WERI-Rb-1 (cell line): ENCODE data around the gene IGHMBP2.
"Not testable (repeated sequence)": the region's sequence is repeated elsewhere in the genome, so short reads cannot be mapped to it uniquely, and the experiment has no call there.

ENCODE experiments used
- DNase-seq: peaks from one replicate; pipeline ENCODE4 v3.0.0-alpha.2; 2020
- H3K27ac ChIP-seq: fragments of 250-450 bp; sonication (Bioruptor Pico); 2 replicates; pipeline ENCODE4 v1.5.1; 2020; ENCODE audit warnings: mild to moderate bottlenecking, moderate library complexity
- H3K27me3 ChIP-seq: fragments of 250-450 bp; sonication (Bioruptor Pico); 2 replicates; pipeline ENCODE4 v1.5.1; 2021; ENCODE audit warnings: mild to moderate bottlenecking, low read depth, moderate library complexity; ENCODE audit not compliant: insufficient read depth, severe bottlenecking
- H3K36me3 ChIP-seq: fragments of 250-450 bp; sonication (Bioruptor Pico); 2 replicates; pipeline ENCODE4 v1.5.1; 2020; ENCODE audit warnings: mild to moderate bottlenecking, moderate library complexity
- H3K4me3 ChIP-seq: 2 replicates; pipeline ENCODE4 v1.5.1; 2011; ENCODE audit warnings: low read depth, mild to moderate bottlenecking, control low read depth, low read length
- H3K9me3 ChIP-seq: fragments of 250-450 bp; sonication (Bioruptor Pico); 2 replicates; pipeline ENCODE4 v1.5.1; 2021; ENCODE audit warnings: mild to moderate bottlenecking, moderate library complexity; ENCODE audit not compliant: severe bottlenecking
- TF ChIP-seq, protein P1 (sequence below): IDR thresholded peaks from 2 replicates; pipeline ENCODE4 v1.5.1; 2011; ENCODE audit warnings: low read depth, mild to moderate bottlenecking, control low read depth, inconsistent platforms, low read length

The IGHMBP2 gene

DNA sequence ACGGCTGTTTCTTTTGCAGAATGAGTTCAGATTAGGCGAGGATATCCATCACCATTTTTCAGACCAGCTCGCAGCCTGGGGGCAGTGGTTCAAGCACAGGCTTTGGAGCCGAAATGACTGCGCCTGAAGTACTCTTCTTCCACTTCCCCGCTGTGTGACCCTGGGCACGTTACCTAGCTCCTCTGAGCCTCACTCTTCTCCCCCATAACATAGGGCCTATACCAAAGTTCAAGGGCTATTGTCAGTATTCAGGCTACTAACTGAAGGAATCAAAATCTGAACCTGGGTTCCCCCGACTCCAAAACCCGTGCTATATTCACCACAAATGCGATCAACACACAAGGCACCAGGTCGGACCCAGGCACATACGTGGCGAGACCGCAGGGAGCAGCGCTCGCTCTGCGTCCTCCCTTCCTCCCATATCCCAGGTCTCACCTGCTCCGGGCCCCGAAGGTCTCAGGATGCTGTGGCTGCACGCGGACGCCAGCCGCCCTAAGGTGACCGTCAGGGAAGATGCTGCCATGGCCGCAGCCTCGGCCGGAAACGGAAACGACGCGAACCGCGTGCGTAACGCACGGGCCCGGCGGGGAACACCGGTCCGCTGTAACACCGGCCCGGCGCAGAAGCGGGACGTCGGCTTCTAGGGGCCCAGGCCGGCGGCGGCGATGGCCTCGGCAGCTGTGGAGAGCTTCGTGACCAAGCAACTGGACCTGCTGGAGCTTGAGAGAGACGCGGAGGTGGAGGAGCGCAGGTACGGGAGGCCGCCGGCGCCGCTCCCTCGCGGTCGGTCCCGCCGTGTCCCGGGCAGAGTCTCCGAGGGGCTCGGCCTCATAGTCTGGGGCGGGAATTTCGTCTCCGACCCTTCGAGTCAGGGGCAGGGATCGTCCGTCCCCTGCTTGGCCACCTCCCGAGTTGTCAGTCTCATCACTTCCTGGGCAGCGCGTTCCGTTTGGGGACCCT, at the start of gene IGHMBP2, which contains the start of gene MRPL21:
Gene IGHMBP2, plus strand, starts transcription at position 604 of the 960 bp plus-strand sequence. Its CDS starts 62 bp downstream, at position 666.
Gene MRPL21, minus strand, starts transcription at position 545 of the 960 bp plus-strand sequence. Its CDS starts 22 bp downstream, at position 523.
- TF ChIP-seq, protein P1, sequence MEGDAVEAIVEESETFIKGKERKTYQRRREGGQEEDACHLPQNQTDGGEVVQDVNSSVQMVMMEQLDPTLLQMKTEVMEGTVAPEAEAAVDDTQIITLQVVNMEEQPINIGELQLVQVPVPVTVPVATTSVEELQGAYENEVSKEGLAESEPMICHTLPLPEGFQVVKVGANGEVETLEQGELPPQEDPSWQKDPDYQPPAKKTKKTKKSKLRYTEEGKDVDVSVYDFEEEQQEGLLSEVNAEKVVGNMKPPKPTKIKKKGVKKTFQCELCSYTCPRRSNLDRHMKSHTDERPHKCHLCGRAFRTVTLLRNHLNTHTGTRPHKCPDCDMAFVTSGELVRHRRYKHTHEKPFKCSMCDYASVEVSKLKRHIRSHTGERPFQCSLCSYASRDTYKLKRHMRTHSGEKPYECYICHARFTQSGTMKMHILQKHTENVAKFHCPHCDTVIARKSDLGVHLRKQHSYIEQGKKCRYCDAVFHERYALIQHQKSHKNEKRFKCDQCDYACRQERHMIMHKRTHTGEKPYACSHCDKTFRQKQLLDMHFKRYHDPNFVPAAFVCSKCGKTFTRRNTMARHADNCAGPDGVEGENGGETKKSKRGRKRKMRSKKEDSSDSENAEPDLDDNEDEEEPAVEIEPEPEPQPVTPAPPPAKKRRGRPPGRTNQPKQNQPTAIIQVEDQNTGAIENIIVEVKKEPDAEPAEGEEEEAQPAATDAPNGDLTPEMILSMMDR, result no peak
- Histone ChIP-seq H3K4me3 (peak within 1 kb of the TSS; percentile 94), H3K27me3 (no peaks in the 10 kb centered on the region), H3K36me3 (peaks cover 25% of the 10 kb centered on the region), H3K9me3 (no peaks in the 10 kb centered on the region), H3K27ac (peak within 1 kb of the TSS; percentile 87)
- peak; percentile 80 for DNase-seq

DNA sequence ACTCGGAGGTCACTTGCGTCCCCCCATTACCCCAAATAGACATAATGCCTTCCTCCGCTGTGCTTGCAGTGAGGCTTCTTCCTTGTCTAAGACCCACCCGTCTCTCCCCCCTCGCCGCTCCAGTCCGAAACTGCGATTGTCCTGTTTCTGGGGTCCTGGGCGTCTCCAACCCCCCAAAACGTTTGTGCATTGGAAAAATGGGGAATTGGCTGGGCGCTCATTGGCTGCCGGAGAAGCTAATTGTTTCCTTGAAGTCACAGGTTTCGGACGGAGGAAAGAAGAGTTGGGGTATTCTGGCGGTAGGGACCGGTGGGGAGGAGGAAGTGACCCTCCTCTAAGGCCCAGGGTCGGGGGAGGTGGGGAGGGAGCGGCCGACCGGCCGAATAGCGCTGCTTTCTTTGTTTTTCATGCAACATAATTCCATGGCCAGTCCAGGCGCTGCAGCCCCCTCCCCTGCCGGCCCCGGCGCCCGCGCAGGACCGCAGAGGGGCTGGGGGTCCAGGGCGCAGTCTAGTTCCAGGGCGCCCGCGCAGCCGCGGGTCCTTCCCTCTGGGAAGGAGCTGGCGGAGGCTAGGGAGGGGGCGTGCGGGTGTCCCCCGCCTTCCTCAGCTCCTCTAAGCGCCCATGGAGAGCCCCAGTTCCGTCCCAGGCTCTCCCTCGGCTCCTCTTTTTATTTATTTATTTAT, 49.3 kb upstream of the IGHMBP2 start:
- DNase-seq, result no peak
- Histone ChIP-seq H3K4me3 (no peak overlapping the region), H3K27me3 (no peaks in the 10 kb centered on the region), H3K36me3 (no peaks in the 10 kb centered on the region), H3K9me3 (no peaks in the 10 kb centered on the region), H3K27ac (no peak overlapping the region)
- TF ChIP-seq, protein P1, result no peak

DNA sequence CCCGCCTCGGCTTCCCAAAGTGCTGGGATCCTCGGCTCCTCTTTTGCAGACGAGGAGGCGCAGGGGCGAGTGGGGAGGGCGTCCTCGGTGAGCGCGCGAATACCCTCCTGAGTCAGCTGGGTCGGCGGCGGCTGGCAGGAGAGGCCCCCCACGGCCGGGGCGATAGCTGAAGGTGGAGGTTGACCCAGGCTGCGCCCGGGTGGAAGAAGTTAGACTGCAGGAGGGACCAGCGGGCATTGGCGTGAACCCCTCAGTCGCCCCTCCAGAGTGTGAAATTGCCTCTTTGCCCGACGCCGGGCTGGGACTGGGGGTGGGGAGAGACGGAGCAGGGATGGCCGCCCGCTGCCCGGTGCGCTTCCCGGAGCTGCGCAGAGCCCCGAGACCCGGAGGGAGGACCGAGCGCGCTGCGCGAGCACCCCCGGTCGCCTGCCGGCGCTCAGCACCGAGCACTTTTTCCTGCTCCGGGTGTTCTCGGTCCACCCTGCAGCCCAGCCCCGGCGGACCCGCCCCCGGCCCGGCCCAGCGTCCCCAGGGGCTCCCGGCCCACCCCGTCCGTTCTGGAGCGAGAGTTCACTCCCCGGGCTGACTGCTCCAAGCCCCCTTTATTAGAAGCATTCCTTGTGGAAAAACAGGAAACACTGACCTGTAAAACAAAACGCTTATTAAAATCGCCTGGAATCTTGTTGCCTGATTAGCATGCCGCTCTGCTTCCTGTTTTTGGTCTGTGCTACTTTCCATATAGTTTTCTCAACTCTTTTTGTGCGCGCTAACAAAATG, 48.3 kb upstream of the IGHMBP2 start:
- no peak overlapping the region for H3K4me3 ChIP-seq
- no peaks in the 10 kb centered on the region for H3K36me3 ChIP-seq
- no peaks in the 10 kb centered on the region for H3K9me3 ChIP-seq
- no peaks in the 10 kb centered on the region for H3K27me3 ChIP-seq
- TF ChIP-seq, protein P1, result no peak
- H3K27ac ChIP-seq, result no peak overlapping the region
- no peak for DNase-seq

DNA sequence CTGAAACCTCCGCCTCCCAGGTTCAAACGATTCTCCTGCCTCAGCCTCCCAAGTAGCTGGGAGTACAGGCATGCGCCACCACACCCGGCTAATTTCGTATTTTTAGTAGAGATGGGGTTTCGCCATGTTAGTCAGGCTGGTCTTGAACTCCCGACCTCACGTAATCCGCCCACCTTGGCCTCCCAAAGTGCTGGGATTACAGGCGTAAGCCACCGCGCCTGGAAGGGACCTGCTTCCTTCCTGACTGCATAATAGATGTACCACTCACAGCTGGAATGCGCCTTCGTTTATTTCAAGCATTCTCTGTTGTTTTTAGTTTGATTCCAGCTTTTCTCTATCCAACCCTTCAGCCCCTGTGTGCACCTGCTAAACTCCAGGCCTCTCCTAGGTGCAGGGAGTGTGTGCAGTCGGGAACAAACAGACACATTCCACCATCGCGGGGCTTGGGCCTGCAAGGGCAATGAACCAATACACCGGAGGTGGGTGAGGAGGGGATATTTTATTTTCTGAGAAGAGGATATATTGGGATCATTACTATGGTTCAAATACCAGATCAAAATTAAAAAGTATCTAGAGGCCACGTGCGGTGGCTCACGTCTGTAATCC, 47.2 kb upstream of the IGHMBP2 start:
- not testable (repeated sequence) for H3K27ac ChIP-seq, DNase-seq, H3K4me3 ChIP-seq, H3K9me3 ChIP-seq, H3K27me3 ChIP-seq, H3K36me3 ChIP-seq

DNA sequence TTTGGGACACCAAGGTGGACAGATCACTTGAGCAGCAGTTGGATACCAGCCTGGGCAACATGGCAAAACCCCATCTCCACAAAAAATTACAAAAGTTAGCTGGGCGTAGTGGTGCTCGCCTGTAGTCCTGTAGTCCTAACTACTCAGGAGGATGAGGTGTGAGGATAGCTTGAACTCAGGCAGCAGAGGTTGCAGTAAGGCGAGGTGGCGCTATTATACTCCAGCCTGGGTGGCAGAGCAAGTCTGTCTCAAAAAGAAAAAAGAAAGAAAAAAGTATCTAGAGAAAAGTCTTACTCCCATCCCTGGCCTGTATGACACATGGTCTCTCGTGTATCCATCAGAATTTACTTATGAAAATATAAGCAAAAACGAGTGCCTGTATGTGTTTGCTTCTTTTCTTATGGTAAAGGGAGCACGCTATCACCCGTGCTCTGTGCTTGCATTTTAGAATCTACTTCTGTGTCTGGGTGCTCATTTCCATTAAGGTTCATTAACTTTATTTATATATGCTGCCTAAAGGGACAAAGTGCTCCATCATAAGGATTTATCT, 46.6 kb upstream of the IGHMBP2 start:
- H3K36me3 ChIP-seq, result no peaks in the 10 kb centered on the region
- no peak overlapping the region for H3K4me3 ChIP-seq
- no peak overlapping the region for H3K27ac ChIP-seq
- TF ChIP-seq, protein P1, result no peak
- H3K9me3 ChIP-seq, result no peaks in the 10 kb centered on the region
- no peaks in the 10 kb centered on the region for H3K27me3 ChIP-seq
- no peak for DNase-seq
